ENCODE data around the gene LRRC10B.

- TF ChIP-seq POLR2AphosphoS5 (IDR thresholded peaks at IDR 0.05; ENCODE audit: low read depth) (no peak), SPI1 (IDR thresholded peaks at IDR 0.05; ENCODE audit: borderline replicate concordance, low read depth) (no peak), GABPA (IDR thresholded peaks at IDR 0.05; ENCODE audit: low read depth) (no peak), REST (IDR thresholded peaks at IDR 0.05; ENCODE audit: insufficient replicate concordance, low read depth) (no peak)
- TF ChIP-seq, protein P1, sequence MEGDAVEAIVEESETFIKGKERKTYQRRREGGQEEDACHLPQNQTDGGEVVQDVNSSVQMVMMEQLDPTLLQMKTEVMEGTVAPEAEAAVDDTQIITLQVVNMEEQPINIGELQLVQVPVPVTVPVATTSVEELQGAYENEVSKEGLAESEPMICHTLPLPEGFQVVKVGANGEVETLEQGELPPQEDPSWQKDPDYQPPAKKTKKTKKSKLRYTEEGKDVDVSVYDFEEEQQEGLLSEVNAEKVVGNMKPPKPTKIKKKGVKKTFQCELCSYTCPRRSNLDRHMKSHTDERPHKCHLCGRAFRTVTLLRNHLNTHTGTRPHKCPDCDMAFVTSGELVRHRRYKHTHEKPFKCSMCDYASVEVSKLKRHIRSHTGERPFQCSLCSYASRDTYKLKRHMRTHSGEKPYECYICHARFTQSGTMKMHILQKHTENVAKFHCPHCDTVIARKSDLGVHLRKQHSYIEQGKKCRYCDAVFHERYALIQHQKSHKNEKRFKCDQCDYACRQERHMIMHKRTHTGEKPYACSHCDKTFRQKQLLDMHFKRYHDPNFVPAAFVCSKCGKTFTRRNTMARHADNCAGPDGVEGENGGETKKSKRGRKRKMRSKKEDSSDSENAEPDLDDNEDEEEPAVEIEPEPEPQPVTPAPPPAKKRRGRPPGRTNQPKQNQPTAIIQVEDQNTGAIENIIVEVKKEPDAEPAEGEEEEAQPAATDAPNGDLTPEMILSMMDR (IDR thresholded peaks at IDR 0.05; ENCODE audit: insufficient read depth, low read length), result no peak
Observed at GRCh38 chr11:61518032-61518795, 9.7 kb downstream of the LRRC10B start.
